ES-I3 (cell line): ENCODE data around the gene APLP2.
"Not testable (repeated sequence)": the region's sequence is repeated elsewhere in the genome, so short reads cannot be mapped to it uniquely, and the experiment has no call there.

Source experiments
- H3K36me3 ChIP-seq: 2 replicates; pipeline ENCODE4 v1.6.1; 2013; ENCODE audit warnings: mild to moderate bottlenecking, low read length, control low read depth, moderate library complexity; ENCODE audit not compliant: insufficient read depth
- H3K4me1 ChIP-seq: 2 replicates; pipeline ENCODE4 v1.6.1; 2013; ENCODE audit warnings: mild to moderate bottlenecking, control low read depth, low read length; ENCODE audit not compliant: insufficient read depth
- H3K9ac ChIP-seq: 2 replicates; pipeline ENCODE4 v1.6.1; 2013; ENCODE audit warnings: low read depth, mild to moderate bottlenecking, low read length, moderate library complexity
- H3K9me3 ChIP-seq: 2 replicates; pipeline ENCODE4 v1.6.1; 2013; ENCODE audit warnings: mild to moderate bottlenecking, low read length, moderate library complexity; ENCODE audit not compliant: control insufficient read depth, insufficient read depth

APLP2 gene

DNA sequence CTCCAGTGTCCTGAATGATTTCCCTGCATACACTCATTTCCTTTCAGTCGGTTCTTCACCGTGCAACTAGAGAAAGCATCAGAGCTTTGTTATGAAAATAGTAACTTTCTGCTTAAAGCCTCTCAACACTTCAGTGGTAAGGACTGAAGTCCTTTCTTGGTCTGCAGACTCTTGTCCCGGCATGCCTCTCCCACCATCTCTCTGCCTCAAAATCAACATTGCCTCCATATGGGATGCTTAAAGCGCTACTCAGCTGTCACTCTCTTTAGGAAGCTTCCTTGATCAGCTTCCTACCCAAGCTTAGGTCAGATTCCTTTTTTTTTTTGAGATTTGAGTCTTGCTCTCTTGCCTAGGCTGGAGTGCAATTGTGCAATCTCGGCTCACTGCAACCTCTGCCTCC lies 36.7 kb downstream of the APLP2 start:
- H3K9ac ChIP-seq, result no peak overlapping the region
- no peaks in the 10 kb centered on the region for H3K36me3 ChIP-seq
- H3K9me3 ChIP-seq, result no peaks in the 10 kb centered on the region
- H3K4me1 ChIP-seq, result peaks cover 22% of the 10 kb centered on the region

GRCh38 chr11:130108671-130109070 lies 39.0 kb downstream of the APLP2 start:
- H3K9me3 ChIP-seq, H3K9ac ChIP-seq, H3K4me1 ChIP-seq, H3K36me3 ChIP-seq: not testable (repeated sequence)

DNA sequence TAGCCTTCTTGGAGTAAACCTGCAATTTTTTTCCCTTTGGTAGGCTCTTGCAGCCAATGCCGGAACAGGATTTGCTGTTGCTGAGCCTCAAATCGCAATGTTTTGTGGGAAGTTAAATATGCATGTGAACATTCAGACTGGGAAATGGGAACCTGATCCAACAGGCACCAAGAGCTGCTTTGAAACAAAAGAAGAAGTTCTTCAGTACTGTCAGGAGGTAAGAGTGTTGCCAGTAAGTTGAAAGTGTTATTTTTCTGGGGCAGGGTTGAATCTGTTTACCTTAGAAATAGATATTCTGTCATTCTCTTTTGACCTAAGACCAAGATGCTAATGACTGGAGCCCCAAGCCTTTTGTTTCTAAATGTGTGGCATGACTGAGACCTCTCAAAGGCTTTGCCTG lies 39.7 kb downstream of the APLP2 start:
- Histone ChIP-seq H3K36me3 (peaks cover 6% of the 10 kb centered on the region; the same call in 1 of the 2 replicates), H3K9ac (no peak overlapping the region), H3K9me3 (no peaks in the 10 kb centered on the region), H3K4me1 (peaks cover 7% of the 10 kb centered on the region; the same call in 1 of the 2 replicates)

DNA sequence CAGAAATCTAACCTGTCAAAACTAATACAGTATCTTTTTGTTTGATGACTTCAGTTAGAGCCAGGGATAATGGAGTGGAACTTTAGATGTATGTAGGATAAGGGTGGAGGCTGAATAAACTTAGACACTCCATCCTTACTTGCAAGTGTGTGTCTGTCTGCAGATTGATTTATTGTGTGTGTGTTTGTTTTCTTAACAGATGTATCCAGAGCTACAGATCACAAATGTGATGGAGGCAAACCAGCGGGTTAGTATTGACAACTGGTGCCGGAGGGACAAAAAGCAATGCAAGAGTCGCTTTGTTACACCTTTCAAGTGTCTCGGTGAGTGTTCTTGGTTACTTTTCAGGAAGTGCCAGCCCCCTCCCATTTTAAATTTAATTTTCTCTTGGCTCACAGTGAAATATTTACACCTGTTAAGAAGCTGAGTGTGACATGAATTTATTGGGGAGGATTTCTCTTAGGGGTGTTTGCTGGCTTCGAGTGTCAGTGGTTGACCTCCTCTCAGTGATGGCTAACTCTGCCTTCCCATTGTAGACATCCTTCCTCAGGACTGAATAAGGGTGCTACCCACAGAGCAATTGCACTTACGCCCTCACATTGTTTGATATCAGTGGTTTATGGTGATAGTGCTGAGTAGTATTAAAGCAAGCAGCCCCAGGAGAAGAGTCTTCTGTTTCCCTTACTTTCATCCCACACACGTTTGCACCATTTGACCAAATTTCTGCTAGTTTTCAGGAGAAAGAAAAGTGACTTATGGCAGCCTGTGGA lies 40.8 kb downstream of the APLP2 start:
- Histone ChIP-seq H3K4me1 (peaks cover 12% of the 10 kb centered on the region), H3K36me3 (peaks cover 6% of the 10 kb centered on the region; the same call in 1 of the 2 replicates), H3K9me3 (no peaks in the 10 kb centered on the region), H3K9ac (no peak overlapping the region)

GRCh38 chr11:130112071-130112830 lies 42.6 kb downstream of the APLP2 start:
- Histone ChIP-seq H3K4me1 (peaks cover 11% of the 10 kb centered on the region), H3K9ac (no peak overlapping the region), H3K9me3 (no peaks in the 10 kb centered on the region), H3K36me3 (peaks cover 6% of the 10 kb centered on the region; the same call in 1 of the 2 replicates)

DNA sequence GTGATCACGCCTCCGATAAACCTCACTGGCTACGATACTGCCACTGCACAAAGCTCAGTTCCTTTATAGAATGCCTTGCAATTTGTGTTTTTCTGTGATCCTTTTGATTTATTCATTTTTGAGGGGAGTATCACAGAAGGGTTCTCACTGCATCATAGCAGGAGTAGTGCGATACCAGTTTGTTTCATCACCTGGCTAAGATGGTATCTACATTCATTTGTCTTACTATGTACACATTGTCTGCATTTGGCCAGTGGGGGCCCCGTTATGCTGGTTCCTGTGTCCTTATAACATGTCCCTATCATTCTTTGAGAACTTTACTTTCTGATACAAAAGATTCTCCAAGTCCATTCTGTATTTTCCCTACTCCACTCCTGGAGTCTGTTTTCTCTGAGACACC lies 44.6 kb downstream of the APLP2 start:
- Histone ChIP-seq H3K36me3 (peaks cover 6% of the 10 kb centered on the region; the same call in 1 of the 2 replicates), H3K9me3 (no peaks in the 10 kb centered on the region), H3K4me1 (peaks cover 9% of the 10 kb centered on the region), H3K9ac (no peak overlapping the region)

DNA sequence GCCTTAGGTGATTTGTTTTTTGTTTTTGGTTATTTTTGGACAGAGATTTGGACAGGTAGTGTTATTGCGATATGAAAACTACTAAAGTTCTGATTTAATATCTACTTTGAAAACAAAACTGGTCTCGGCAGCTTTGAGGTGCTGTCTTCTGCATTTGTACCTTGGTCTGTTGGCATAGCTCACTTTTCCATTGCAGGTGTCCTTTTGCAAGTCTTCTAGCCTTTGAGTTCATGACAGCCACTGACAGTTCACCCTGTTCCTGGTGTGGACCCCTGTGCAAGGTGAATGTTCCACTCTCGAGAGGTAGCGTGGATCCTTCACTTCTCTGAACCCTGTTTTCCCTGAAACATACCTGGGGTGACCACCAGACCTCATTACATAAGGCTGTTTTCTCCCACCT lies 45.0 kb downstream of the APLP2 start:
- no peak overlapping the region for H3K9ac ChIP-seq
- H3K4me1 ChIP-seq, result peaks cover 7% of the 10 kb centered on the region
- H3K36me3 ChIP-seq, result peaks cover 6% of the 10 kb centered on the region; the same call in 1 of the 2 replicates
- H3K9me3 ChIP-seq, result no peaks in the 10 kb centered on the region

- H3K9me3 ChIP-seq, result no peaks in the 10 kb centered on the region
- peaks cover 6% of the 10 kb centered on the region; the same call in 1 of the 2 replicates for H3K36me3 ChIP-seq
- H3K9ac ChIP-seq, result no peak overlapping the region
- peaks cover 7% of the 10 kb centered on the region for H3K4me1 ChIP-seq
These were observed 45.5 kb downstream of the APLP2 start for GRCh38 chr11:130115218-130115617.

GRCh38 chr11:130118165-130118564 lies 48.5 kb downstream of the APLP2 start:
- no peak overlapping the region for H3K9ac ChIP-seq
- peaks cover 14% of the 10 kb centered on the region for H3K36me3 ChIP-seq
- peaks cover 7% of the 10 kb centered on the region for H3K4me1 ChIP-seq

GRCh38 chr11:130118636-130119387 lies 49.1 kb downstream of the APLP2 start:
- peaks cover 17% of the 10 kb centered on the region for H3K36me3 ChIP-seq
- no peaks in the 10 kb centered on the region for H3K9me3 ChIP-seq
- peaks cover 7% of the 10 kb centered on the region for H3K4me1 ChIP-seq
- H3K9ac ChIP-seq, result no peak overlapping the region

More at GRCh38 chr11:130118165-130118564, 48.5 kb downstream of the APLP2 start:
- no peaks in the 10 kb centered on the region for H3K9me3 ChIP-seq

DNA sequence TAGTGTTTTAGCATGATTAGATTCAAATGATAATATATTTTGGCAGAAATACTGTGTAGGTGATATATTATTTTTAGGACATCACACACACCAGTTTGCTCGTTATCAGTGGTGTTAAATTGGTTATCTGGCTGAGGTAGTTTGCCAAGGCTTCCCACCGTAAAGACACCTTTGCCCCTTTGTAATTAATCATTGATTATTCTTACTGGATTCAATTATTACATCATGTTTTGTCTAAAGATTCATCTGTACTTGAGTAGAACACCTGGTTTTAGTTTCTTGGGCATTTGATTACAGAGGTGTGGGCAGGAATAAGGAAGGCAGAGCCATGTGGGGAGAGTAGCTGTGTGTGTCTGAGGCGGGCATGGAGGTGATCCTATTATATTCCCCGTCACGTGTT lies 50.4 kb downstream of the APLP2 start:
- no peak overlapping the region for H3K9ac ChIP-seq
- H3K9me3 ChIP-seq, result no peaks in the 10 kb centered on the region
- peaks cover 4% of the 10 kb centered on the region; the same call in 1 of the 2 replicates for H3K4me1 ChIP-seq
- H3K36me3 ChIP-seq, result peaks cover 25% of the 10 kb centered on the region

GRCh38 chr11:130121445-130121978 lies 51.8 kb downstream of the APLP2 start:
- Histone ChIP-seq H3K36me3 (peaks cover 29% of the 10 kb centered on the region), H3K9ac (no peak overlapping the region), H3K9me3 (no peaks in the 10 kb centered on the region), H3K4me1 (no peaks in the 10 kb centered on the region)

DNA sequence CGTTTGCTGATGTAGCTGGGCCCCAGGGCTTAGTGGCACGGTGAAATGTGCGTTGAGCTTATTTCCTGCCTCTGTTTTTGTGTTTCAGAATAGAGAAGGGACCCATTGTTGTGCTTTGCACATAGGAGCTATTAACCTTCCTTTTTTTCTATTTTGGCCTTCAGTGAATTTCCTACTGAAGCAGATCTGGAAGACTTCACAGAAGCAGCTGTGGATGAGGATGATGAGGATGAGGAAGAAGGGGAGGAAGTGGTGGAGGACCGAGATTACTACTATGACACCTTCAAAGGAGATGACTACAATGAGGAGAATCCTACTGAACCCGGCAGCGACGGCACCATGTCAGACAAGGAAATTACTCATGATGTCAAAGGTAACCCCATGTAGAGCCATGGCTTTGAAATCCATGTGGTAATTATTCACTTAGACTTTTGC lies 52.5 kb downstream of the APLP2 start:
- no peaks in the 10 kb centered on the region for H3K9me3 ChIP-seq
- H3K36me3 ChIP-seq, result peaks cover 35% of the 10 kb centered on the region
- no peak overlapping the region for H3K9ac ChIP-seq
- no peaks in the 10 kb centered on the region for H3K4me1 ChIP-seq

DNA sequence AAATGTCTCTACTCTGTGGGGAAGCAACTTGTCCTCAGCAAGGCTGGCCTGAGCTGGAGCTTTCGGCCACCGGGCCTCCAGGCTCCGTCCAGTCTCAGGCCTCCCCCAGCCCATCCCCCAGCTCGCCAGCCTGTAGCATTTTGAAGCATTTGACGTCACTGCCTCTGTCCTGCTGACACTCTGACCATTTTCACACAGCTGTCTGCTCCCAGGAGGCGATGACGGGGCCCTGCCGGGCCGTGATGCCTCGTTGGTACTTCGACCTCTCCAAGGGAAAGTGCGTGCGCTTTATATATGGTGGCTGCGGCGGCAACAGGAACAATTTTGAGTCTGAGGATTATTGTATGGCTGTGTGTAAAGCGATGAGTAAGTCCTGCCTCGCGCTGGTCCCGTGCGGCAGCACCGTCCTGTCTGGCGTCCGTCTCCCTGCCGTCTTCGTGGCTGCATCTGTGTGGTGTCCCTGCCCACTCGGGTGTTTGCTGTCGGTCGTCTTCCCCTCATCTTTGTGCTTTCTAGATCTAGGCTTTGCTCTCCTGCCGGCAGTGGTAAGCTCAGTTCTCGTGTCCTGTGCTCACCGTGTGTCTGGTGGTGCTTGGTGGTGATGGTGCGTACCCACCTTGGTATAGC lies 53.8 kb downstream of the APLP2 start:
- Histone ChIP-seq H3K9ac (no peak overlapping the region), H3K9me3 (no peaks in the 10 kb centered on the region), H3K4me1 (no peaks in the 10 kb centered on the region), H3K36me3 (peaks cover 46% of the 10 kb centered on the region)
